ENCODE data around the gene BCL2L15. TPM values are rescaled to one million over a fixed set of nuclear protein-coding genes. Genes with fewer than 3 reads are reported as not detected.

BCL2L15 gene
- total RNA-seq, 2 experiments from 2014 or later = 1.6 to 2.9 TPM

DNA sequence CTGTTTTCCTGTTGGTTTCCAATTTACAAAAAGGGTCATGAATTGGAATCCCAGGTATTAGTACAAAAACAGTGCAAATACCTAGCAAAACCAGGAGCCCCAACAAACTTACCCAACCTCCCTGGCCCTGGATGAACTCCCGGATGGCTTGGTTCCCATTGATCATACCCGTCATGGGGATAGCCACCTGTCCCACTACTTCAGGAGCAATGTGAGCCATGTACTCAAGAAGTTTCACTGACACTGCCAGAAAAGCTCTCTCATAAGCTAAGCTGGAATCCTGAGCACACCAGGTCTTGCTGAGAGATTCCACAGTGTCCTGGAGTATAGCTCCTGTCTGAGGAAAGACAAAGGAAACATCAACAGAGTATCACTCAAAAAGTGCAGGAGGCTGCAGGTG lies 5.7 kb downstream of the BCL2L15 start:
- Mint-ChIP-seq H3K4me3 (no peak overlapping the region), H3K36me3 (ENCODE audit: low read depth) (peaks cover 21% of the 10 kb centered on the region), H3K27ac (no peak overlapping the region), H3K4me1 (peaks cover 51% of the 10 kb centered on the region), H3K27me3 (no peaks in the 10 kb centered on the region), H3K9me3 (no peaks in the 10 kb centered on the region)
- CTCF ChIA-PET = interaction anchor here (0.9 to 1.2 kb wide), 3 partner anchors 12 to 401 kb away, joined by 3 to 6 read pairs (median 3); no protein-coding TSS in a partner anchor
- no peak for DNase-seq
- POLR2A ChIA-PET = interaction anchor here (1.3 to 6.4 kb wide), 4 partner anchors 11 to 65 kb away, joined by 3 to 41 read pairs (median 10); partner anchors contain the start of genes AP4B1 and DCLRE1B

DNA sequence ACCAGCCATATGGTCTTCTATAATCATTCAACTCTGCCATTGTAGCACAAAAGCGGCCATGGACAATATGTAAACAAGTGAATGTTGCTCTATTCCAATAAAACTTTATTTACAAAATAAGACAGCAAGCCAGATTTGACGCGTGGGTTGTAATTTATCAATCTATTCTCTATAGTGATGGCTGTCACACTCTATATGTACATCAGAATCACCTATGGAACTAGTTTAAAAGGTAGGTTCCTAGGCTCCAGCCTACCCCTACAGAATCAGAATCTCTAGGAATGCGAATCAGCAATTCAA lies 7.7 kb downstream of the BCL2L15 start:
- no peaks in the 10 kb centered on the region for H3K27me3 Mint-ChIP-seq
- H3K4me1 Mint-ChIP-seq = peaks cover 60% of the 10 kb centered on the region
- no peak overlapping the region for H3K4me3 Mint-ChIP-seq
- ChIA-PET POLR2A (interaction anchor here (1.1 to 6.4 kb wide), 4 partner anchors 10 to 49 kb away, joined by 3 to 41 read pairs (median 11); partner anchors contain the start of genes AP4B1, DCLRE1B and HIPK1), CTCF (interaction anchor here (2.1 kb wide), 1 partner anchor 24 kb away, joined by 4 read pairs; the partner anchor contains the start of gene AP4B1)
- H3K9me3 Mint-ChIP-seq = no peaks in the 10 kb centered on the region
- no peak overlapping the region for H3K27ac Mint-ChIP-seq
- H3K36me3 Mint-ChIP-seq (ENCODE audit: low read depth) = peaks cover 17% of the 10 kb centered on the region
- DNase-seq = no peak

DNA sequence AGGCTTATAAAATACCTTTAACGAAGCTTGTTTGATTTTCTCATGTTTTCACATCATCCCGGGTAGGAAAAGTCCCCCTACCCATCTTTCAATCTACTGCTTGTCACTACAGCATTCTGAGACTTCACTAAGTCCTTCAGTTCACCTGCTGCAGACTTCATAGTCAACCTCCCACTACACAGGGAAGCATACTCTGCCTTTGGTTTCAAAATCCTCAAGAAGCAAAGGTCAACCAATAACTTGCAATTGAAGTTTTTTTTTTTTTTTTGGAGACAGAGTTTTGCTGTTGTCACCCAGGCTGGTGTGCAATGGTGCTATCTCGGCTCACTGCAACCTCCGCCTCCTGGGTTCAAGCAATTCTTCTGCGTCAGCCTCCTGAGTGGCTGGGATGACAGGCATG lies 11.2 kb downstream of the BCL2L15 start:
- H3K4me3 Mint-ChIP-seq = no peak overlapping the region
- DNase-seq = no peak
- no peak overlapping the region for H3K27ac Mint-ChIP-seq
- ChIA-PET POLR2A (interaction anchor here (1.5 to 4.5 kb wide), 5 partner anchors 11 to 54 kb away, joined by 3 to 40 read pairs (median 10); partner anchors contain the start of genes AP4B1, BCL2L15, DCLRE1B and HIPK1), CTCF (interaction anchor here (0.6 to 1.5 kb wide), 4 partner anchors 16 to 327 kb away, joined by 3 to 6 read pairs (median 3); partner anchors contain the start of gene AP4B1)
- H3K9me3 Mint-ChIP-seq = no peaks in the 10 kb centered on the region
- no peaks in the 10 kb centered on the region for H3K27me3 Mint-ChIP-seq
- H3K4me1 Mint-ChIP-seq = peaks cover 75% of the 10 kb centered on the region
- peaks cover 14% of the 10 kb centered on the region for H3K36me3 Mint-ChIP-seq (ENCODE audit: low read depth)

DNA sequence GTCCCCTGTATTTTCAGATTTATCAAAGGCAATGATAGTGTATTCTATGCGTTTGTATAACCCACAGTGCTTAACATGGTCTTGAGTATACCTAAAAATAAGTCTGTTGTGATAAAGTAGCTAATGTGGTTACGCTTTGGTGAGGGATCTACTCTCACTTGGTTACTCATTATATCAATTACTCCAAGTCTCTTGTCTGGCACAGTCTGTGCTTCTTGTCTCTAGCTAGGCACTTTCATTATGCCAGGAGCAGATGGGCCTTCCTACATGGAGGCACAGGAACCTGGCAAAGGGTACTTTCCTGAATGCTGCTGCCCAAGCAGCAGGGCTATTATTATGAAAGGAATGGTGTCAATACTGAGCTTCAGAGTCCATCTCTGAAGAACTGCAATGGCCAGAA lies 11.7 kb downstream of the BCL2L15 start:
- peaks cover 71% of the 10 kb centered on the region for H3K4me1 Mint-ChIP-seq
- H3K4me3 Mint-ChIP-seq = no peak overlapping the region
- H3K27me3 Mint-ChIP-seq = no peaks in the 10 kb centered on the region
- CTCF ChIA-PET = interaction anchor here (0.6 to 1.5 kb wide), 5 partner anchors 12 to 327 kb away, joined by 3 to 6 read pairs (median 3); partner anchors contain the start of genes AP4B1 and BCL2L15
- POLR2A ChIA-PET = interaction anchor here (1.0 to 4.5 kb wide), 7 partner anchors 11 to 64 kb away, joined by 3 to 40 read pairs (median 4); partner anchors contain the start of genes AP4B1, BCL2L15, DCLRE1B and HIPK1
- H3K36me3 Mint-ChIP-seq (ENCODE audit: low read depth) = peaks cover 13% of the 10 kb centered on the region
- DNase-seq = no peak
- no peak overlapping the region for H3K27ac Mint-ChIP-seq
- H3K9me3 Mint-ChIP-seq = no peaks in the 10 kb centered on the region

DNA sequence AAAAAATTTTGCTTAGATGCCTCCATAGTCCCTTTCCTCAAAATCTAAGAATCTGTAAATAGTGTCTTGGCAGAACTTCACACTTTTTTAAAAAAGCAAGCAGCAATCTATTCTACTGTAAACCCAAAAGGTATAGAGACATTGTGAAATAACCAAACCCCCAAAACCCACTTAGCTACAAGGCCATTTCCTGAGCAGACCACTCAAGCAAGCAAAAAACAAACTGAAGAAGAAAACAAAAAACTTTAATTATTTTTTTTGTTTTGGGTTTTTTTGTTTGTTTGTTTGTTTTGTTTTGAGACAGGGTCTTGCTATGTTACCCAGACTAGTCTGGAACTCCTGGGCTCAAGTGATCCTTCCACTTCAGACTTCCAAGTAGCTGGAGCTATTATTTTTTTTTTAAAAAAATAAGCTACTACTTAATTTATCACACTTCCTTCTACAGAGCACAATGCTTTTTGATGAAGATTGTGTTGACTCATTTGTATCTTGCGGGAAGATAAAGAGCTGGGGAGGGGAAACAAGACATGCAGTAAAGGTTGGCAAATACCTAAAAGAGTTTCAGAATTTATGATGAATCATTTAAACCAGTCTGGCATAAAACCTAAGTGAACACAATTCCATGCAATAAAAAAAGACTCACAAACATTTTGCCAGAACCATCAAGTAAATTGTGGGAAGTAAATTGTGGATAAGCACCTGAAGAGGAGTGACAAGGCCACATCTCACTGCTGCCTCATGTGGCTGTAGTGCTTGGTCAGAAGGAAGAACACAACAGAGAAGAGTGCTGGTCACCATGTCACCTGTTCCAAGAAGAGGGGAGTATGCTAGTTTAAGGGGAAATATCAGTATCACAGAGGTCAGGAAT lies 13.1 kb downstream of the BCL2L15 start:
- no peak overlapping the region for H3K4me3 Mint-ChIP-seq
- ChIA-PET POLR2A (interaction anchor here (1.0 to 4.5 kb wide), 9 partner anchors 12 to 467 kb away, joined by 3 to 40 read pairs (median 4); partner anchors contain the start of genes AP4B1, BCL2L15, DCLRE1B and HIPK1), CTCF (interaction anchor here (0.8 to 1.1 kb wide), 5 partner anchors 15 to 91 kb away, joined by 3 to 7 read pairs (median 3); partner anchors contain the start of genes AP4B1 and HIPK1)
- H3K9me3 Mint-ChIP-seq = no peaks in the 10 kb centered on the region
- peak overlapping the region; percentile 89 for H3K27ac Mint-ChIP-seq
- peaks cover 16% of the 10 kb centered on the region for H3K36me3 Mint-ChIP-seq (ENCODE audit: low read depth)
- H3K27me3 Mint-ChIP-seq = no peaks in the 10 kb centered on the region
- peaks cover 68% of the 10 kb centered on the region for H3K4me1 Mint-ChIP-seq
- DNase-seq = peak; percentile 25

DNA sequence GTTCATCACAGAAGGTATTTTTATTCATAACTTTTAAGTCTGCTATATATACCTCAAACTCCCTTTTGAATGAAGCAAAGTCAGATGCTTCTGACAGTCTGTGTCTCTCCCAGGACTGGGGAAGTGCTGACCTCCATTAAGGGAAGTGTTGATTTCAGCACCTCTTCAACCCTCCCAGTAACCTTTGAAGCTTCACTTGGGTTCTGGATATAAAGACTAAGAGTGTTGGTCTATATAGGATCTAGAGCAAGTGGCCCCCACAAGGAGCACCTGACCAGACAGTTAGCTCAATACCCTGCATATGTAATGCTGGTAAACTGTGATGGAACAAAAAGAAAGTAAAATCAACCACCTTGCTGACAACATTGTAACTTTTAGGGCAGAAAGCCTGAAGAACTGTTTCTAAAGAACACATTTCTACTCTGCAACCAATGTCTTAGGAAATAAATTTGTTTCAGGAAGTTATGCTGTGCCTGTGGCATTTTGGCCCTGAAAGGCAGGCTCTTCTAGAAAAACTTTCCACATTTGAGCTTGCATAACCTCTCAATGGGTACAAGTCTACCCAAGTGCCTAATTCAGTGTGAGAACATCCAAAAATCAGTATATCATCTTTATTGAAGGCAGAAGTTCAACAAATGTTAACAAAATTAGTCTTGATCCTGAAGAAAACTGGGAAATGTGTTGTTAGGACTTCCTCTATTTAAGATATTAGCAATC lies 15.0 kb downstream of the BCL2L15 start:
- ChIA-PET POLR2A (interaction anchor here (0.6 to 1.3 kb wide), 8 partner anchors 13 to 68 kb away, joined by 3 to 30 read pairs (median 4); partner anchors contain the start of genes AP4B1, BCL2L15, DCLRE1B and HIPK1), CTCF (interaction anchor here (0.8 to 1.1 kb wide), 3 partner anchors 11 to 38 kb away, joined by 3 to 5 read pairs (median 4); no protein-coding TSS in a partner anchor)
- H3K4me3 Mint-ChIP-seq = peak overlapping the region; percentile 91
- H3K9me3 Mint-ChIP-seq = no peaks in the 10 kb centered on the region
- H3K36me3 Mint-ChIP-seq (ENCODE audit: low read depth) = peaks cover 27% of the 10 kb centered on the region
- H3K27ac Mint-ChIP-seq = peak overlapping the region; percentile 98
- no peaks in the 10 kb centered on the region for H3K27me3 Mint-ChIP-seq
- DNase-seq = peak; percentile 32
- H3K4me1 Mint-ChIP-seq = peaks cover 71% of the 10 kb centered on the region

DNA sequence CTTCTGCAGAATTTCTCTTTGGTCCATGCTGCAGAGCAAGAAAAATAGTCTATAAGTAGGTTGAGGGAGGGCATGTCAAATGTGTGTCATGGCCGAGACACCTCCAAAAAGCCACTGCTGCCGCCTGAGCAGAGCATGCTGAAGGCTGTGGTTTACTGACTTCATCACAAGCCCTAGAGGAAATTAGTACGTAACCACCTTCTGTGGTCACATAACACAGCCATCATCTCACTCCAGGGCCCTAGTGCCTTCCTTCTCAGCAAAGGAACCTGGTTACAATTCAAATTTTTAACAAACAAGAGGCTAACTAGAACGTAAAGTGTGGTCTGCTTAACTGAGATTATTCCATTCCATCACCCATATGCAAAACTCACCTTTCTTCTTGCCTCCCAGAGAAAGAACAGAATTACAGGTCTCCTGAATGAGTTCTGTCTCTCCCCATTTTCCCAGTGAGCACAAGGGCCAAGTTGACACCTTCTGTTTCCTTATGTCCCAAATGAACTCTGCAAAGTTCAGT lies 15.7 kb downstream of the BCL2L15 start, which contains the start of gene PTPN22:
Gene PTPN22 (minus strand): TSS at position 116 of the 517 bp plus-strand sequence.
- peak; percentile 89 for DNase-seq
- POLR2A ChIA-PET = interaction anchor here (1.0 to 1.3 kb wide), 5 partner anchors 16 to 69 kb away, joined by 3 to 30 read pairs (median 4); partner anchors contain the start of genes AP4B1, BCL2L15, DCLRE1B and HIPK1
- Mint-ChIP-seq H3K36me3 (ENCODE audit: low read depth) (peaks cover 29% of the 10 kb centered on the region), H3K27me3 (no peaks in the 10 kb centered on the region), H3K9me3 (no peaks in the 10 kb centered on the region), H3K27ac (peak within 1 kb of the TSS; percentile 98), H3K4me1 (peaks cover 74% of the 10 kb centered on the region), H3K4me3 (peak within 1 kb of the TSS; percentile 91)
- CTCF ChIA-PET = interaction anchor here (1.1 kb wide), 1 partner anchor 32 kb away, joined by 5 read pairs; no protein-coding TSS in a partner anchor

DNA sequence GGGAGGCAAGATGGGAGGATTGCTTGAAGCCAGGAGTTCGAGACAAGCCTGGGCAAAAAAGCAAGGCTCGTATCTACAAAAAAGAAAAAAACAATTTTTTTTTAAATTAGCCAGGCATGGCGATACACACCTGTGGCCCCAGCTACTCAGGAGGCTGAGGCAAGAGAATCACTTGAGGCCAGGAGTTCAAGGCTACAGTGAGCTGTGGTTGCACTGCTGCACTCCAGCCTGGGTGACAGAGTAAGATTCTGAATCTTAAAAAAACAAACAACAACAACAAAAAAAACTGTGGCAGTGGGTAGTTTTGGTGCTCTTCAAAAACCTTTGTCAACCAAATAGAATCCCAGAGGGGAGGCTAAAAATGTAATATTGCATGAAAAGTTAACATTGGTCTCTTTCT lies 16.6 kb downstream of the BCL2L15 start:
- Mint-ChIP-seq H3K36me3 (ENCODE audit: low read depth) (peaks cover 34% of the 10 kb centered on the region), H3K4me3 (peak overlapping the region; percentile 91), H3K4me1 (peaks cover 73% of the 10 kb centered on the region), H3K9me3 (no peaks in the 10 kb centered on the region), H3K27me3 (no peaks in the 10 kb centered on the region), H3K27ac (peak overlapping the region; percentile 98)
- ChIA-PET CTCF (interaction anchor here (0.9 to 2.7 kb wide), 3 partner anchors 20 to 35 kb away, joined by 4 to 7 read pairs (median 6); partner anchors contain the start of gene AP4B1), POLR2A (interaction anchor here (0.9 to 6.0 kb wide), 9 partner anchors 9 to 111 kb away, joined by 3 to 87 read pairs (median 9); partner anchors contain the start of genes AP4B1, DCLRE1B and HIPK1)
- DNase-seq = peak; percentile 29

DNA sequence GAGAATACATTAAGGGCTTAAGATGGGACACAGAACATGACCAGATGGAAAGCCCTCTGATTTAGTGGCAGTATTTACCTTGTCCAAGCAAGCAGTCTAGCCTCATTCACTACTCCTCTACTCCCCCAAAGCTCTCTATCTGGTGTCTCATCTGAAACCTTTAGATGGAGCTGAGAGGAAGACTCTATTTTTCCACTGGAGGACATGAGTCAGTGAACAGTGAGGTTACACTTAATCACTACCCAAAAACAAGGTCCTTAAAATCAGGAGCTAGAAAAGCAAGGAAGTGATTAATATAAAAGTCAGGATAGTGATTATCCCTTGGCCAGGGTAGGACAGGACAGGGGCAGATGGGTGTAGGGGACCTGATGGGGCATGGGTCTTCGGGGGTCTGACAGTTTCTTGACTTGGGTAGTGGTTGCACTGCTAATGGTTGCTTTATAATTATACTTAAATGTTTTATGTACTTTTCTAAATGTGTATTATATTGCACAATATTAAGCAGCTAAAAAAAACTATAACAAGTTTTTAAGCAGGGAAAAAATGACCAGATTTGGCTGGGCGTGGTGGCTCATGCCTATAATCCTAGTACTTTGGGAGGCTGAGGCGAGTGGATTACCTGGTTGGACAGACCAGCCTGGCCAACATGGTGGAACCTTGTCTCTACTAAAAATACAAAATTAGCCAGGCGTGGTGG lies 18.8 kb downstream of the BCL2L15 start:
- peak overlapping the region; percentile 91 for H3K4me3 Mint-ChIP-seq
- DNase-seq = no peak
- H3K36me3 Mint-ChIP-seq (ENCODE audit: low read depth) = peaks cover 49% of the 10 kb centered on the region
- POLR2A ChIA-PET = interaction anchor here (1.0 to 6.0 kb wide), 11 partner anchors 8 to 85 kb away, joined by 3 to 87 read pairs (median 6); partner anchors contain the start of genes AP4B1, DCLRE1B and HIPK1
- H3K27ac Mint-ChIP-seq = peak overlapping the region; percentile 67
- H3K9me3 Mint-ChIP-seq = no peaks in the 10 kb centered on the region
- no peaks in the 10 kb centered on the region for H3K27me3 Mint-ChIP-seq
- peaks cover 60% of the 10 kb centered on the region for H3K4me1 Mint-ChIP-seq
- CTCF ChIA-PET = interaction anchor here (1.0 to 2.7 kb wide), 9 partner anchors 9 to 473 kb away, joined by 3 to 10 read pairs (median 5); partner anchors contain the start of genes AP4B1 and RSBN1

DNA sequence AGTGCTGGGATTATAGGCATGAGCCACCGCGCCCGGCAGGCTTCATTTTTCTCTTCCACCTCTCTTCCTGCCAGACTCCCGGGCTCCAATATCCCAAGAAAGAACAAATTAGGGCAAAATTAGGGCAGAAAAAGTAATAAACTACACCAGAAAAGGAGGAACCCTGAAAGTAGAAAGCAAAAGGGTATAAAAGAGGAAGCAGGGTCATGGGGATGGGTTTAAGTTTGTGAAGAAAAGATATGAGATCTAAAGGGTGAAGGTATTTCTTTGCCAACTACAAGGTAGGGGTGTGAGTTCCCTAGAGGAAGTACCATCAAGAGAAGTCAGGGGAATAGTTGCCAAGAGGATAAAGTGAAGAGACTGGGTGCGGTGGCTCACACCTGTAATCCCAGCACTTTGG lies 25.7 kb downstream of the BCL2L15 start:
- H3K9me3 Mint-ChIP-seq = no peaks in the 10 kb centered on the region
- peaks cover 59% of the 10 kb centered on the region for H3K36me3 Mint-ChIP-seq (ENCODE audit: low read depth)
- H3K27ac Mint-ChIP-seq = no peak overlapping the region
- CTCF ChIA-PET = interaction anchor here (1.4 kb wide), 1 partner anchor 88 kb away, joined by 3 read pairs; no protein-coding TSS in a partner anchor
- DNase-seq = no peak
- no peak overlapping the region for H3K4me3 Mint-ChIP-seq
- peaks cover 47% of the 10 kb centered on the region for H3K4me1 Mint-ChIP-seq
- H3K27me3 Mint-ChIP-seq = no peaks in the 10 kb centered on the region
- POLR2A ChIA-PET = interaction anchor here (0.9 to 2.9 kb wide), 2 partner anchors 12 to 43 kb away, joined by 4 to 21 read pairs; partner anchors contain the start of genes AP4B1 and DCLRE1B

DNA sequence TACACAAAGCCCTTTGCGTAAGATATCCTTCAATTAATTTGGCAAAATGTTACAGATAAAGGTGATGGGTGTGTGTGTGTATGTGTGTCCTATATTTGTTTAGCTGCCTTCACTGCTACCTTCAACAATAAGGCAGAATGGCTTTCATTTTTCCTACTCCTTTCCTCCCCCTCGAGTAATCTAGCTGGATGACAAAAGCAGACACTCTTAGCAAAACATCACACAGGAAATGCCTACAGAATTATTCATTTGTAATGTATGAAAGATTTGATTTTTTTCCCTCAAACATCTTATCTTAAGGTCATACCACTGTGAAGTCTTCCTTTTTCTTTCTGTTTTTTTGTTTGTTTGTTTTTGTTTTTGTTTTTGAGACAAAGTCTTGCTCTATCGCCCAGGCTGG lies 26.5 kb downstream of the BCL2L15 start:
- CTCF ChIA-PET = interaction anchor here (0.7 to 2.1 kb wide), 2 partner anchors 8 to 20 kb away, joined by 3 to 10 read pairs; no protein-coding TSS in a partner anchor
- peaks cover 63% of the 10 kb centered on the region for H3K36me3 Mint-ChIP-seq (ENCODE audit: low read depth)

More for the DNA sequence above, 26.5 kb downstream of the BCL2L15 start:
- no peaks in the 10 kb centered on the region for H3K9me3 Mint-ChIP-seq
- POLR2A ChIA-PET = interaction anchor here (0.7 to 2.9 kb wide), 5 partner anchors 9 to 69 kb away, joined by 3 to 28 read pairs (median 20); partner anchors contain the start of genes AP4B1, DCLRE1B and HIPK1
- H3K27ac Mint-ChIP-seq = peak overlapping the region; percentile 4
- no peaks in the 10 kb centered on the region for H3K27me3 Mint-ChIP-seq
- H3K4me3 Mint-ChIP-seq = no peak overlapping the region
- peaks cover 47% of the 10 kb centered on the region for H3K4me1 Mint-ChIP-seq
- no peak for DNase-seq

All from activated CD4-positive, alpha-beta memory T cell treated with anti-CD3 and anti-CD28 coated beads, Interleukin-2, amount 10 ng/mL, durations not matched to agents 7 days and 5 days (primary cell).